Measurements from ENCODE around the gene NXT1. TPM values are rescaled to one million over a fixed set of nuclear protein-coding genes. Genes with fewer than 3 reads are reported as not detected.

NXT1 gene
- 10 to 100 TPM; 29.2 to 40.2 (median 35.1) TPM for total RNA-seq

GRCh38 chr20:23350196-23350903 lies at the start of gene NXT1:
NXT1 (plus strand) TSS chr20:23350791; CDS start chr20:23354042, 3,251 bp downstream.
- 0 to 1% methylated on average over 49 to 61 of the region's 65 CpGs for WGBS, 2 donors
- H3K4me3 ChIP-seq (ENCODE audit: low read depth, poor library complexity, severe bottlenecking), result peak within 1 kb of the TSS; percentile 89
- intact Hi-C loops (cut with DNase I; ENCODE audit: low total_unique reads), result loop anchor here (5.0 kb wide), 1 partner anchor 303 kb away; the partner anchor contains the start of gene THBD
- TF ChIP-seq CTCF (IDR thresholded peaks at IDR 0.05) (no peak), POLR2A (IDR thresholded peaks at IDR 0.05) (peak in 1 of 2 donors; percentile 69)
- peak; percentile 97 to 99 for DNase-seq (ENCODE audit: low spot score in 2 of 2)

GRCh38 chr20:23301436-23302050 lies 49.0 kb upstream of the NXT1 start:
- H3K4me3 ChIP-seq (ENCODE audit: low read depth, poor library complexity, severe bottlenecking), result no peak overlapping the region
- TF ChIP-seq CTCF (IDR thresholded peaks at IDR 0.05) (no peak), POLR2A (IDR thresholded peaks at IDR 0.05) (no peak)
- DNase-seq (ENCODE audit: low spot score in 2 of 2), result no peak
- intact Hi-C loops (cut with DNase I; ENCODE audit: low total_unique reads), result no loop called here
- WGBS, 2 donors, result 96 to 97% methylated on average over 11 to 12 of the region's 12 CpGs

GRCh38 chr20:23302386-23302785 lies 48.2 kb upstream of the NXT1 start:
- intact Hi-C loops (cut with DNase I; ENCODE audit: low total_unique reads), result no loop called here
- WGBS, 2 donors, result 70 to 91% methylated on average over 6 of the region's 6 CpGs
- TF ChIP-seq CTCF (IDR thresholded peaks at IDR 0.05) (no peak), POLR2A (IDR thresholded peaks at IDR 0.05) (no peak)
- peak in 1 of 2 donors; percentile 43 for DNase-seq (ENCODE audit: low spot score in 2 of 2)
- no peak overlapping the region for H3K4me3 ChIP-seq (ENCODE audit: low read depth, poor library complexity, severe bottlenecking)

- WGBS, 2 donors, result 85 to 89% methylated on average over 9 of the region's 9 CpGs
- intact Hi-C loops (cut with DNase I; ENCODE audit: low total_unique reads), result no loop called here
- no peak for TF ChIP-seq POLR2A (IDR thresholded peaks at IDR 0.05)
- TF ChIP-seq CTCF (IDR thresholded peaks at IDR 0.05), result no peak
- no peak overlapping the region for H3K4me3 ChIP-seq (ENCODE audit: low read depth, poor library complexity, severe bottlenecking)
- peak in 1 of 2 donors; percentile 64 for DNase-seq (ENCODE audit: low spot score in 2 of 2)
Observed at GRCh38 chr20:23302801-23303200, 47.8 kb upstream of the NXT1 start.

GRCh38 chr20:23303325-23304102 lies 47.1 kb upstream of the NXT1 start:
- TF ChIP-seq POLR2A (IDR thresholded peaks at IDR 0.05) (no peak), CTCF (IDR thresholded peaks at IDR 0.05) (no peak)
- intact Hi-C loops (cut with DNase I; ENCODE audit: low total_unique reads), result no loop called here
- WGBS, 2 donors, result 71 to 84% methylated on average over 5 of the region's 5 CpGs
- H3K4me3 ChIP-seq (ENCODE audit: low read depth, poor library complexity, severe bottlenecking), result no peak overlapping the region
- no peak for DNase-seq (ENCODE audit: low spot score in 2 of 2)
